NCI-H2196 treated with DMSO at 0.1 percent for 48 hours (cell line): ENCODE data around the gene COL9A2.
A peak's percentile ranks its signal among the peaks of the same experiment; 100 is the strongest.
"Not testable (repeated sequence)": the region's sequence is repeated elsewhere in the genome, so short reads cannot be mapped to it uniquely, and the experiment has no call there.

Source experiments
- DNase-seq: peaks from one replicate; lab custom pipeline; 2025; ENCODE audit not compliant: unreplicated experiment; lab: John Stamatoyannopoulos, UW

The COL9A2 gene

GRCh38 chr1:40316595-40317393 is at the start of gene COL9A2:
Gene COL9A2 (minus strand): TSS chr1:40317286. CDS start chr1:40317197, 89 bp downstream.
- DNase-seq, result peak; percentile 12

GRCh38 chr1:40363721-40364120 is 46.6 kb upstream of the COL9A2 start:
- no peak for DNase-seq

GRCh38 chr1:40362699-40363098 is 45.6 kb upstream of the COL9A2 start:
- DNase-seq, result no peak

GRCh38 chr1:40362199-40362598 is 45.1 kb upstream of the COL9A2 start:
- DNase-seq, result no peak

- no peak for DNase-seq
Observed at GRCh38 chr1:40361637-40362036, 44.6 kb upstream of the COL9A2 start.

GRCh38 chr1:40361201-40361600 is 44.1 kb upstream of the COL9A2 start:
- no peak for DNase-seq

GRCh38 chr1:40360631-40361030 is 43.5 kb upstream of the COL9A2 start:
- no peak for DNase-seq

GRCh38 chr1:40357625-40358024 is 40.5 kb upstream of the COL9A2 start:
- DNase-seq, result no peak

GRCh38 chr1:40353082-40353481 is 36.0 kb upstream of the COL9A2 start:
- DNase-seq, result no peak

- DNase-seq, result no peak
Observed at GRCh38 chr1:40352126-40352525, 35.0 kb upstream of the COL9A2 start.

- no peak for DNase-seq
Observed at GRCh38 chr1:40351124-40351523, 34.0 kb upstream of the COL9A2 start.

- DNase-seq, result no peak
Observed at GRCh38 chr1:40350391-40350790, 33.3 kb upstream of the COL9A2 start.

- DNase-seq, result no peak
Observed at GRCh38 chr1:40344597-40344996, 27.5 kb upstream of the COL9A2 start.

- not testable (repeated sequence) for DNase-seq
Observed at GRCh38 chr1:40342381-40342717, 25.3 kb upstream of the COL9A2 start.

GRCh38 chr1:40341491-40342380 is 24.6 kb upstream of the COL9A2 start:
- no peak for DNase-seq

GRCh38 chr1:40339420-40340323 is 22.6 kb upstream of the COL9A2 start:
- DNase-seq, result no peak

GRCh38 chr1:40338745-40339419 is 21.8 kb upstream of the COL9A2 start:
- peak; percentile 60 for DNase-seq

GRCh38 chr1:40337443-40337842 is 20.4 kb upstream of the COL9A2 start:
- no peak for DNase-seq

- no peak for DNase-seq
Observed at GRCh38 chr1:40332695-40333094, 15.6 kb upstream of the COL9A2 start.

GRCh38 chr1:40331403-40331802 is 14.3 kb upstream of the COL9A2 start:
- DNase-seq, result not testable (repeated sequence)
